Erythroblast (primary cell): Measurements from ENCODE around the gene UNC79.

ENCODE experiments used
- GATA1 ChIP-seq: IDR thresholded peaks from 2 replicates; pipeline ENCODE4 v1.6.1; 2011; ENCODE audit warnings: low read depth, mild to moderate bottlenecking, control low read depth, low read length, moderate library complexity
- POLR2A ChIP-seq: IDR thresholded peaks from 2 replicates; pipeline ENCODE4 v1.6.1; 2011; ENCODE audit warnings: mild to moderate bottlenecking, low read length

GRCh38 chr14:93579178-93579577 is 148.4 kb downstream of the UNC79 start:
- TF ChIP-seq POLR2A (no peak), GATA1 (no peak)
